ENCODE data around the gene FAM168A.

Gene FAM168A

DNA sequence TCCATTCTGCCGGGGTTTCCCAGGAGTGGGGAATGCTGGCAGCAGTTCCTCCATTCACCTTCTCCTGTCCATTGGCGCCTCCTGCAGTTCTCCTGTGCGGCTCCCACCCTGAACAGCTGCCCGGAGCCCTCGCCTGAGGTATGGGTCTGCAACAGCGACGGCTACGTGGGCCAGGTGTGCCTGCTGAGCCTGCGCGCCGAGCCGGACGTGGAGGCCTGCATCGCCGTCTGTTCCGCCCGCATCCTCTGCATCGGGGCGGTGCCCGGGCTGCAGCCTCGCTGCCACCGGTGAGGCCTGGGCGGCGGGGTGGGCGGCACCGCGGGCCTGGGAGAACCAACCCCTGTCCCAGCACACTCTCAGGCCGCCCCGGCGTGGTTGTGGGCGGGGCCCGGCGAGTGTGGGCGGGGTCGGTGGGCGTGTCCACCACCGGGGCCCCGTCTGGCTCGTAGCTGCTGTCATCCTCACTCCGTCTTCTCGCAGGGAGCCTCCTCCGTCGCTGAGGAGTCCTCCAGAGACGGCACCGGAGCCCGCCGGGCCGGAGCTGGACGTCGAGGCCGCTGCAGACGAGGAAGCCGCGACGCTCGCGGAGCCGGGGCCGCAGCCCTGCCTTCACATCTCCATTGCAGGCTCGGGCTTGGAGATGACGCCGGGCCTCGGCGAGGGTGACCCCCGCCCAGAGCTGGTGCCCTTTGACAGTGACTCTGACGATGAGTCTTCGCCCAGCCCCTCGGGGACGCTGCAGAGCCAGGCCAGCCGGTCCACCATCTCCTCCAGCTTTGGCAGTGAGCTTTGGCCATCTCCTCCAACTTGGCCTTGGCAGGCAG is 235.7 kb downstream of the FAM168A start:
- DNase-seq, result no peak

DNA sequence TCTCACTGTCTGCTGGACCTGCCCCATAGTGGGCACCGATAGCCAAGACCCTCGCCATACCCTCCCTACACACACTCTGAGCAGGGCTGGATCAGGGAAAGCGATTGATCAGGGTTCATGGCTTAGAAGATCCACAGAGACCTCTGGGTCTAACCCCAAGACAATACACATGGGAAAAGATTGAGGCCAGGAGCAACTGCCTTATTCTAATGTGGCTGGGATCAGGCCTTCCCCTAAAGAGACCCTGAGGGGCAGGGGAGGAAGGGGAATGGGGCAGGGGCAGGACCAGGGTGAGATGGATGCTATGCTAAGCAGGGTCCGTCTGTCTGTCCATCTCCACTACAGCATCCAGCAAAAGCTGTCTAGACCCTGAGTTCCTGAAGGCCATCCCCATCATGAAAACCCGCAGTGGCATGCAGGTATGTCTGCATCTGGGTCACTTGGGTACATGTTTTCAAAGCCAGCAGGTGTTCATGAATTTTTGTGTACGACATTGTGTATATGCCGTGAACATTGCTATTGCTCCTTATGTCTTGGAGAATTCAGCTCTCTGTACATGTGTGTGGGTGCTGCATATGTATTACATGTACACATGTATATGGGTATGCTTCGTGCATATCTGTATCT is 237.1 kb downstream of the FAM168A start:
- DNase-seq, result no peak

DNA sequence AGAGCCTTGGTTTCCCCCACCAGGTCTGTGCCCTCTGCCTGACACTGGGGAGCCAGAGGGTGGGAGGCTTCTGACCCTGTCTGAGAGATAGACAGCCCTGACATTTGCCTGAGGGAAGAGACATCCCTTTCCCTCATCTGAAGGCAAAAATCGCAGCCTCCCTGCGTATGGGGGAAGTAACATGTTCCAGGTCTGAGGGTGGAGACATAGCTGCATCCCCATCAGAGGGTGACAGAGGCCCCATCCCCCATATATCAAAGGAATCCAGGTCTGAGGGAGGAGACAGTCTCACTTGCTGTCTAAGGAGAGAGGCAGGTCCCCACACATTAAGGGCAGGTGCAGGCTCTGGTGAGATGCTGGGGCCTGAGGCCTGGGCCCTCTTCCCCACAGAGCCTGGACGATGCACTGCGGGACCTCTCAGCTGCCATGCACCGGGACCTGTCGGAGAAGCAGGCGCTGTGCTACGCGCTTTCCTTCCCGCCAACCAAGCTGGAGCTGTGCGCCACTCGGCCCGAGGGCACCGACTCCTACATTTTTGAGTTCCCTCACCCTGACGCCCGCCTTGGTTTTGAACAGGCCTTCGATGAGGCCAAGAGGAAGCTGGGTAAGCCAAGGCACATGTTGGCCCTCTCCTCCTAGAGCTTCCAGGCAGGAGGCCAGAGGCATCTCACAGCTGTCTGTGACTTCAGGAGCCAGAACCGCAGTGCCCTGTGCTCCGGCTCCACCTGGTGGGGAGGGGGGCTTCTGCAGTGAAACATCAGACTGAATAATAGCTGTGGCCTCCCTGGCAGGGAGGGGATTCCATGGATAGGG is 237.8 kb downstream of the FAM168A start:
- peak; percentile 84 for DNase-seq

DNA sequence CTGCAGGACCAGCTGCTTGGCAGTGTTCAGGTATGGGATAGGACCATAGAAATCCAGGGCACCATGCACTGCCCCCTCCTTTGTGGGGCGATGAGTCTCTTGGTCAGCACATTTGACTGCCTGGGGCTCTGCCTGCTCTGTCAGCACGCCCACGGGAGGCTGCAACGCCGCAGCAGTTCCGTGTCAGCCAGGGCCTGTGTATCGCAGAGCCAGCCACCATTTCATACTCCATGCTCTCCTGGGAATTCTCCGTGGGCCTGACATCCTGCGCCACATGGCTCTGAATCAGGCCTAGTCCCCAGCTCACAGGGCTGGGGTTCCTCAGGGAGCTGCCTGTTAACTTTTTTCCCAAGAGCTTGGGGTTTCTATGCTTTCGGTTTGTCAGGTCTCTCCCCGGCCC is 238.6 kb downstream of the FAM168A start:
- DNase-seq, result peak; percentile 72

DNA sequence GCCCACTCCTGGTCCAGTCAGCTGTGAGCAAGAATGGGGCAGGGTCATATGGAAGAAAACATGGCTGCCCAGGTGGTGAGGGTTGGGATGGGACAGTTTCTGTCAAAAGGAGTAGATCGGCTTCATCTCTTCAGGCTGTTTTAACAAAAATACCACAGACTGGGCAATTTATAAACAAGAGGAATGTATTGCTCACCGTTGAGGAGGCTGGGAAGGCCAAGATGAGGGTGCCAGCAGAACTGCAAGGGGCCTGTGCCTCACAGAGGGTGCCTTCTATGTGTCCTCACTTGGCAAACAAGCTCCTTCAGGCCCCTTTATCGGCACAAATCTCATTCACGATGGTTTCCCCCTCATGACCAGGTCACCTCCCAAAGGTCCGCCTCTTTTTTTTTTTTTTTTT is 239.8 kb downstream of the FAM168A start:
- no peak for DNase-seq

DNA sequence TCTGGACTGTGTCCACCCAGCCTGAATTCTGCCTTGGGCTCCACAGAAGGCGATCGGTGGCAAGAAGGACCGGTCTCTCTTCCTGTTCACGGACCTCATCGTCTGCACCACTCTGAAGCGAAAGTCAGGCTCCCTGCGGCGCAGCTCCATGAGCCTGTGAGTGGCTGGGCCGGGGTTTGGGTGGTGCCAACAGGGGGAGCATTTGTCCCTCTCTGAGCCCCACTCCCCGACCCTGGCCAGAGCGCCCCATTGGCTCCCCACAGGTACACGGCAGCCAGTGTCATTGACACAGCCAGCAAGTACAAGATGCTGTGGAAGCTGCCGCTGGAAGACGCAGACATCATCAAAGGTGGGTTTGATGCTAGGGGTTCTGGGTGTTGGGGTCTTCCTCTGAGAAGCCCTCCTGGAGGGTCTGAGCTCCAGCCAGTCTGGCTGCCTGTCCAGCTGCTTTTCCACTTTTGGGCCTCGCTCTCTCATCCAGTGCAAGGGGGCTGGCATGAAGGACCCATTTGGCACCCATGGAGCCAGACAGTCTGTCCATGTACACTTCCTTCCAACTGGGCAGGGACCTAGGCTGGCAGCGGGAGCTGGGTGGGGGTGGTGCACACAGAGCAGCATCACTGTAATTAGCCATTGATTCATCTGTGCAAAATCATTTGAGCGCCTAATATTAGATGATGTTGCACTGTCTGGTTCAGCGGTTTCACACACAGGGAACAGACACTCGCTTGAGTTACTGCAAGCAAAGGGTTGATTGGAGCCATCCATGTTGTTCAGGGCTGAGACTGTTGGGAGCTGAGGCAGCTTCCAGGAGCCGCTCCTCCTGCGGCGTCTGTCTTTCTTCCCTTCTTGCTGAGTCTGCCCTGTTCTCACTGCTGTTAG is 240.7 kb downstream of the FAM168A start:
- DNase-seq, result no peak

DNA sequence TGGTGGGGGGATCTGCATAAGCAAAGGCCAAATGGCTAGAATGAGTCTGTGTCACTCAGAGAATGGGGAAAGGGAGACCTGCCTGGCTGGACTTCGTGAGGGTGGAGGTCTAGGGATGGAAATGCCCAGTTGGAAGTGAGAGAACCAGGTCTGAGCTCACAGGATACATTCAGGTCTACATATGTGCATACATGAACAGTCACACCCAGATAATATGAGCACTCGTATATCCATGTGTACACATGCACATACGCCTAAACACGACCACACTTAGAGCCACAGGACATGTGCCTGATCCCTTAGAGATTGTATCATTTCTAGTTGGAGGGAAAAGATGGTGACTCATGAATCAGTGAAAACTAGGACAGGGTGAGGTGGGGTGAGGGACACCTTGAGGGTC is 242.8 kb downstream of the FAM168A start:
- DNase-seq, result no peak

DNA sequence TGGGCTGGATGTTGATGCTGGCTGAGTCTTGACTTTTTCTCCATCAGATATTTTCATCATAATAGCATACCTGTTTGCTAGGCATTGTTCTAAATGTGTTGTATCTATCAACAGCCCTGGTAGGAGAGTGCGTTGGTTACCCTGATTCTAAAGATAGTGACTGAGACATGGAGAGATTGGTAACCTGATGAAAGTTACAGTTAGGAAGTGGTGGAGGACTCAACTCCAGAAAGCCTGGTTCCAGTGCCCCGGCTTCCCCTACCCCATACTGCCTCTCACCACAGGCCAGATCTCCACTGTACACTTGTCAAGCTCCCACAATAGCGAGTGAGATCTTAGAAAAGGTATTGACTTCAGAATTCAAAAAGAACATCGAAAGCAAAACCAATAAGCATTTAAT is 244.5 kb downstream of the FAM168A start:
- no peak for DNase-seq

DNA sequence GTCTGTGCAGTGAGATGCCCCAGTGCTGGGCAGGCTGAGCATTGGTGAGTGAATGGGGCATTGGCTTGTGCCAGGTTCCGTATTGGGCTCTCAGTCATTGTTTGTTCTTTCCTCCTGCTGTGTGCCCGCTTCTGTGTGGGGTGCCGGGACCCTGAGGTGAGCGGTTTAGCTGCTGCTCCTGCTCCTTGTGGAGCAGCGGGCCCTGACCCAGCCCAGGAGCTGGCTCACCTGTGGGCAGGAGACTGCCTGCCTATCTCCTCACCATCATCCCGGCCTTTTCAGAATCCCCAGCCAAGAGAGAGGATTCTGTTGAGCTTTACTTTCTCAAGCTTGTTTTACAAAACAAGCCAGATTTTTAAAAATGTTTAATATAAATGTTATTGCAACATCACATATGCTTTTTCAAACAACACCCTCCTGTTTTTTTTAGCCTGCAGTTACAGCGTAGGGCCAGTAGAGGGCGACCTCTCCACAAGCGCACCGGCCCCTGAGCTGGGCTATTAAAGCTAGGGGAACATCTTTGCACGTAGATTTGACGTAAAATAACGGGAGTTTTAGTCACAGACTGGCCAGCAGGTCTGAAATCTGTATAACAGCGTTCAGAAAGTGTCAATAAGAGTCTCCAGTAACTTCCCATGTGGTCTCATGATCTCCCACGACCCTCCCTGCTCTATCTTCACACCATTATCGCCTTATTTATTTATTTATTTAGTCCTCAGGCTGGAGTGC is 246.8 kb downstream of the FAM168A start:
- DNase-seq, result peak; percentile 78

Data from RPMI8226 (cell line).